Heart left ventricle (tissue), 13 donors: Measurements from ENCODE around the gene SCO1.

Experiments
- POLR2A ChIP-seq, 2 donors: fragments of 450-650 bp; IDR thresholded peaks; one replicate each; pipeline ENCODE4 v1.6.1; 2017; ENCODE audit warnings: antibody characterized with exemption in 2 of 2, mild to moderate bottlenecking in 2 of 2, moderate library complexity in 2 of 2
- TF ChIP-seq, protein P1 (sequence below), 12 donors: fragments of 200-600 bp; sonication (generic) in 4 of 12; IDR thresholded peaks; one replicate each; pipeline versions ENCODE4 v1.5.0 to v1.8.0; 2018 to 2022; ENCODE audit warnings: antibody characterized with exemption in 12 of 12, mild to moderate bottlenecking in 5 of 12
- donor health status: ischemic (EF 13 %, LVEDD 7.1; RV severe dilation, severe dysfunction).
- donor health status: DM: no; HTN: yes; CAD: no.
- donor health status: DM: no; HTN: no; CAD: no.
- donor health status: ischemic (EF 25% LVEDD 6.9; RV normal size, moderate dysfunction).
- donor health status: ischemic (EF 25% LVEDD 5.7; RV mildly dilated, moderate dysfunction).
- donor health status: ischemic (EF 35%, LVEDD 5.7; RV mildly dilated, moderate dysfunction).
- donor health status: nonischemic (EF 11% LVEDD 7.7; RV severe dilation, severe dysfunction).
- donor health status: DM: yes; HTN: yes; CAD: no.
- donor health status: PGD.
- donor health status: ischemic (EF 29% LVEDD 5.4; RV normal size, mild dysfunction).
- donor health status: nonischemic (EF 23%, LVEDD 6.1; RV moderate dilation, normal function).

DNA sequence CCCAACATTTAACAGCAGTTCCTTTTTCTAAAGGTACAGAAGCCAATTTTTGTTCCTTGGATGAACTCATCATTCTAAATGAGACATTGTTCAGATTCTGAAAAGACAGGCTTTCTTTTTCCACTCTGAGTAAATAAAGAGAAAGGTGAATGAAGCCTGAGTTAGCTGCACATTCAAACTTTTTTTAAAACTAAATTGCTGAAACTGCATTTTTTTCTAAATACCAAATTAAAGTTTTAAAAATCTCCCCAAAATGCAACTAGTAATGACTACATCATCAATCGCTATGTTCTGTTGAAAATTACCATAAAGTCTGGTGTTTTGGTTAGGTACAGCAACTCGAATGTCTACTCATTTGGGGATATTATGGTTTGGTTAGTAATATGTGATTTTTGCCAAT lies 9.8 kb downstream of the SCO1 start:
- TF ChIP-seq, protein P1, sequence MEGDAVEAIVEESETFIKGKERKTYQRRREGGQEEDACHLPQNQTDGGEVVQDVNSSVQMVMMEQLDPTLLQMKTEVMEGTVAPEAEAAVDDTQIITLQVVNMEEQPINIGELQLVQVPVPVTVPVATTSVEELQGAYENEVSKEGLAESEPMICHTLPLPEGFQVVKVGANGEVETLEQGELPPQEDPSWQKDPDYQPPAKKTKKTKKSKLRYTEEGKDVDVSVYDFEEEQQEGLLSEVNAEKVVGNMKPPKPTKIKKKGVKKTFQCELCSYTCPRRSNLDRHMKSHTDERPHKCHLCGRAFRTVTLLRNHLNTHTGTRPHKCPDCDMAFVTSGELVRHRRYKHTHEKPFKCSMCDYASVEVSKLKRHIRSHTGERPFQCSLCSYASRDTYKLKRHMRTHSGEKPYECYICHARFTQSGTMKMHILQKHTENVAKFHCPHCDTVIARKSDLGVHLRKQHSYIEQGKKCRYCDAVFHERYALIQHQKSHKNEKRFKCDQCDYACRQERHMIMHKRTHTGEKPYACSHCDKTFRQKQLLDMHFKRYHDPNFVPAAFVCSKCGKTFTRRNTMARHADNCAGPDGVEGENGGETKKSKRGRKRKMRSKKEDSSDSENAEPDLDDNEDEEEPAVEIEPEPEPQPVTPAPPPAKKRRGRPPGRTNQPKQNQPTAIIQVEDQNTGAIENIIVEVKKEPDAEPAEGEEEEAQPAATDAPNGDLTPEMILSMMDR (IDR thresholded peaks at IDR 0.05), result no peak
- TF ChIP-seq POLR2A (IDR thresholded peaks at IDR 0.05), result no peak
